Gastroesophageal sphincter (tissue), 4 donors: ENCODE data around the gene TAPBP. TPM values are rescaled to one million over a fixed set of nuclear protein-coding genes. Genes with fewer than 3 reads are reported as not detected.
A peak's percentile ranks its signal among the peaks of the same experiment; 100 is the strongest.

Source experiments
- ATAC-seq: fragments of 150-250 bp; one replicate; pipeline ENCODE4 v1.9.1; 2016; ENCODE audit warnings: mild to moderate bottlenecking, moderate library complexity
- H3K27ac ChIP-seq, 4 donors: fragments of 200-600 bp; sonication (generic) in 3 of 4; 1 replicate in 3 of 4; 2 replicates in 1 of 4; pipeline ENCODE4 v1.5.1; 2016 to 2019
- H3K27me3 ChIP-seq: fragments of 200-600 bp; sonication (generic); one replicate; pipeline ENCODE4 v1.5.1; 2019
- H3K36me3 ChIP-seq, 2 donors: fragments of 200-600 bp; sonication (generic); one replicate each; pipeline ENCODE4 v1.5.1; 2019; ENCODE audit warnings: control low read depth in 1 of 2
- H3K4me1 ChIP-seq, 3 donors: fragments of 200-600 bp; sonication (generic); 1 replicate in 2 of 3; 2 replicates in 1 of 3; pipeline ENCODE4 v1.5.1; 2016 to 2019; ENCODE audit warnings: control low read depth in 2 of 3
- H3K4me3 ChIP-seq, 2 donors: fragments of 200-600 bp; sonication (generic); one replicate each; pipeline ENCODE4 v1.5.1; 2019; ENCODE audit warnings: mild to moderate bottlenecking in 1 of 2, moderate library complexity in 1 of 2
- H3K9me3 ChIP-seq, 3 donors: fragments of 200-600 bp; sonication (generic); one replicate each; pipeline ENCODE4 v1.5.1; 2017 to 2019; ENCODE audit warnings: control low read depth in 2 of 3
- CTCF ChIP-seq, 4 experiments: fragments of 200-600 bp in 2 of 4; fragments of 450-650 bp in 2 of 4; sonication (generic) in 1 of 4; IDR thresholded peaks; one replicate each; pipeline ENCODE4 v1.5.1; 2017 to 2019; ENCODE audit warnings: antibody characterized with exemption in 4 of 4, mild to moderate bottlenecking in 2 of 4, moderate library complexity in 2 of 4
- EP300 ChIP-seq: sonication (generic); formaldehyde crosslinking; IDR thresholded peaks from one replicate; pipeline ENCODE4 v1.6.1; 2017; ENCODE audit warnings: antibody characterized with exemption, mild to moderate bottlenecking
- POLR2A ChIP-seq, 2 donors: fragments of 450-650 bp; IDR thresholded peaks; one replicate each; pipeline ENCODE4 v1.6.1; 2017; ENCODE audit warnings: antibody characterized with exemption in 2 of 2, mild to moderate bottlenecking in 2 of 2, moderate library complexity in 1 of 2
- POLR2AphosphoS5 ChIP-seq: sonication (generic); formaldehyde crosslinking; IDR thresholded peaks from one replicate; pipeline ENCODE4 v1.6.1; 2017; ENCODE audit warnings: antibody characterized with exemption
- WGBS, 2 donors: methylation state at CpG; one replicate each; pipeline ENCODE4 v1.1.5; 2018; ENCODE audit warnings: low coverage in 1 of 2; 5-methylcytosine and 5-hydroxymethylcytosine counted together
- total RNA-seq, 4 donors: library from RNA; depleted of rRNA; stranded (reverse); fragments of >200 nt; gene quantifications; one replicate each; pipeline ENCODE4 v1.1.0, GENCODE V29; 2016

Gene TAPBP
- total RNA-seq, 4 donors from 2014 or later: 62.9 to 136 (median 69.2) TPM

GRCh38 chr6:33279257-33279695 lies 34.6 kb downstream of the TAPBP start:
- Histone ChIP-seq H3K9me3 (no peaks in the 10 kb centered on the region), H3K4me3 (no peak overlapping the region), H3K36me3 (peaks cover 0 to 80% of the 10 kb centered on the region in 2 donors), H3K27ac (peak overlapping the region in 1 of 4 donors; percentile 89), H3K4me1 (peaks cover 0 to 54% (median 23%) of the 10 kb centered on the region in 3 donors), H3K27me3 (no peaks in the 10 kb centered on the region)
- no peak for TF ChIP-seq POLR2A (IDR thresholded peaks at IDR 0.05)
- TF ChIP-seq EP300: no peak
- no peak for TF ChIP-seq POLR2AphosphoS5
- TF ChIP-seq CTCF (IDR thresholded peaks at IDR 0.05): no peak
- WGBS, 2 donors: 66% methylated on average over 3 of the region's 13 CpGs; no CpG with 5 or more reads in 1 of the 2 donors
- no peak for ATAC-seq

GRCh38 chr6:33278810-33279209 lies 35.1 kb downstream of the TAPBP start:
- no peak for TF ChIP-seq POLR2AphosphoS5
- no peak for TF ChIP-seq EP300
- no peak for TF ChIP-seq CTCF (IDR thresholded peaks at IDR 0.05)
- TF ChIP-seq POLR2A (IDR thresholded peaks at IDR 0.05): no peak
- H3K4me1 ChIP-seq: peaks cover 0 to 59% (median 27%) of the 10 kb centered on the region in 3 donors
- WGBS, 2 donors: 38 to 88% methylated on average over 1 to 2 of the region's 3 CpGs
- H3K36me3 ChIP-seq: peaks cover 0 to 80% of the 10 kb centered on the region in 2 donors
- no peaks in the 10 kb centered on the region for H3K27me3 ChIP-seq
- no peak for ATAC-seq
- H3K4me3 ChIP-seq: no peak overlapping the region
- H3K9me3 ChIP-seq: no peaks in the 10 kb centered on the region
- H3K27ac ChIP-seq: peak overlapping the region in 2 of 4 donors; percentile 89 to 93

GRCh38 chr6:33278392-33278741 lies 35.5 kb downstream of the TAPBP start:
- H3K4me3 ChIP-seq: no peak overlapping the region

GRCh38 chr6:33277663-33278391 lies 36.1 kb downstream of the TAPBP start:
- no peaks in the 10 kb centered on the region for H3K27me3 ChIP-seq
- peaks cover under 1 to 69% (median 35%) of the 10 kb centered on the region in 3 donors for H3K4me1 ChIP-seq
- WGBS, 2 donors: 48% methylated on average over 2 of the region's 39 CpGs; no CpG with 5 or more reads in 1 of the 2 donors
- no peaks in the 10 kb centered on the region for H3K9me3 ChIP-seq
- H3K4me3 ChIP-seq: peak overlapping the region; percentile 56 to 81
- TF ChIP-seq POLR2A (IDR thresholded peaks at IDR 0.05) (no peak), EP300 (no peak), POLR2AphosphoS5 (no peak), CTCF (IDR thresholded peaks at IDR 0.05) (no peak)
- no peak for ATAC-seq
- H3K27ac ChIP-seq: peak overlapping the region; percentile 73 to 96 (median 91)
- H3K36me3 ChIP-seq: peaks cover 0 to 78% of the 10 kb centered on the region in 2 donors

More at GRCh38 chr6:33278392-33278741, 35.5 kb downstream of the TAPBP start:
- Histone ChIP-seq H3K27ac (peak overlapping the region in 3 of 4 donors; percentile 89 to 96 (median 93)), H3K4me1 (peaks cover 0 to 63% (median 29%) of the 10 kb centered on the region in 3 donors), H3K27me3 (no peaks in the 10 kb centered on the region), H3K36me3 (peaks cover 0 to 80% of the 10 kb centered on the region in 2 donors), H3K9me3 (no peaks in the 10 kb centered on the region)
- ATAC-seq: no peak
- TF ChIP-seq POLR2A (IDR thresholded peaks at IDR 0.05): no peak
- no peak for TF ChIP-seq POLR2AphosphoS5
- TF ChIP-seq CTCF (IDR thresholded peaks at IDR 0.05): no peak
- TF ChIP-seq EP300: no peak
- 40 to 72% methylated on average over 1 to 5 of the region's 9 CpGs for WGBS, 2 donors
